PC-3 (cell line): ENCODE data around the gene TTC7B. TPM values are rescaled to one million over a fixed set of nuclear protein-coding genes. Genes with fewer than 3 reads are reported as not detected.
"Not testable (repeated sequence)": the region's sequence is repeated elsewhere in the genome, so short reads cannot be mapped to it uniquely, and the experiment has no call there.

Source experiments
- ATAC-seq: fragments of 200-7000 bp; cut with Tn5 transposase; 2 replicates; pipeline ENCODE4 v1.9.1; 2020; ENCODE audit warnings: mild to moderate bottlenecking, moderate library complexity
- BruUV-seq: library from RNA; stranded (reverse); fragments of 400-500 nt; replicated peaks from 2 replicates; lab custom pipeline; 2021; lab: Mats Ljungman, UMichigan
- CTCF ChIA-PET: fragments of 300-600 bp; sonication (Branson Sonifier 250); formaldehyde crosslinking; loops from one replicate; lab custom pipeline; 2022; ENCODE audit warnings: antibody characterized with exemption; lab: Charles Lee
- POLR2A ChIA-PET: fragments of 300-600 bp; sonication (Branson Sonifier 250); formaldehyde crosslinking; loops from one replicate; lab custom pipeline; 2022; ENCODE audit warnings: antibody characterized with exemption; ENCODE audit not compliant: unreplicated experiment; lab: Charles Lee
- DNase-seq: peaks from one replicate; pipeline ENCODE4 v3.0.0-alpha.2; 2015
- H2AFZ ChIP-seq: fragments of 300-600 bp; sonication (generic); 2 replicates; pipeline ENCODE4 v1.6.0; 2016; ENCODE audit warnings: antibody characterized with exemption, low read length
- H3F3A ChIP-seq: fragments of 300-600 bp; sonication (generic); one replicate; pipeline ENCODE4 v1.6.0; 2017; ENCODE audit warnings: antibody characterized with exemption, low read length, control low read depth, mild to moderate bottlenecking; ENCODE audit not compliant: unreplicated experiment
- H3K27ac ChIP-seq: fragments of 300-600 bp; sonication (generic); 2 replicates; pipeline ENCODE4 v1.5.1; 2016; ENCODE audit warnings: mild to moderate bottlenecking, low read length
- H3K27me3 ChIP-seq: fragments of 300-600 bp; sonication (generic); 2 replicates; pipeline ENCODE4 v1.6.1; 2016; ENCODE audit warnings: low read length, mixed read lengths
- H3K36me3 ChIP-seq: fragments of 300-600 bp; sonication (generic); 2 replicates; pipeline ENCODE4 v1.6.1; 2016; ENCODE audit warnings: low read depth, mixed run types, low read length, mixed read lengths
- H3K4me1 ChIP-seq: fragments of 300-600 bp; sonication (generic); 2 replicates; pipeline ENCODE4 v1.5.1; 2016; ENCODE audit warnings: low read length; ENCODE audit not compliant: insufficient read depth
- H3K4me2 ChIP-seq: fragments of 300-600 bp; sonication (generic); 2 replicates; pipeline ENCODE4 v1.6.0; 2016; ENCODE audit warnings: low read length
- H3K4me3 ChIP-seq: fragments of 300-600 bp; sonication (generic); 2 replicates; pipeline ENCODE4 v1.5.1; 2016; ENCODE audit warnings: mild to moderate bottlenecking, low read length, mixed read lengths
- H3K79me2 ChIP-seq: fragments of 300-600 bp; sonication (generic); 2 replicates; pipeline ENCODE4 v1.6.1; 2017; ENCODE audit warnings: low read length, mixed read lengths
- H3K9ac ChIP-seq: fragments of 300-600 bp; sonication (generic); 2 replicates; pipeline ENCODE4 v1.6.0; 2016; ENCODE audit warnings: mild to moderate bottlenecking, low read length
- H3K9me2 ChIP-seq: fragments of 300-600 bp; sonication (generic); replicated peaks from 2 replicates; pipeline ENCODE4 v1.6.1; 2016; ENCODE audit warnings: mixed run types, low read length, mixed read lengths
- H3K9me3 ChIP-seq: fragments of 300-600 bp; sonication (generic); 2 replicates; pipeline ENCODE4 v1.6.1; 2016; ENCODE audit warnings: low read length, mixed read lengths
- H4K20me1 ChIP-seq: fragments of 300-600 bp; sonication (generic); 2 replicates; pipeline ENCODE4 v1.6.1; 2016; ENCODE audit warnings: low read length, mixed read lengths
- EZH2 ChIP-seq: fragments of 300-600 bp; sonication (generic); IDR thresholded peaks from one replicate; pipeline ENCODE4 v1.6.1; 2017; ENCODE audit warnings: antibody characterized with exemption, mild to moderate bottlenecking, low read length; ENCODE audit not compliant: unreplicated experiment
- EZH2phosphoT487 ChIP-seq: fragments of 300-600 bp; sonication (generic); IDR thresholded peaks from 2 replicates; pipeline ENCODE4 v1.6.1; 2018; ENCODE audit warnings: mild to moderate bottlenecking, antibody characterized with exemption, low read length, borderline replicate concordance
- intact Hi-C: fragments of 100-400 bp; cut with micrococcal nuclease; formaldehyde crosslinking; loops from 2 replicates; pipeline ENCODE4 v1.9.0; 2023
- total RNA-seq: library from RNA; depleted of rRNA; stranded (reverse); fragments of >200 nt; gene quantifications from 2 replicates; pipeline ENCODE4 v1.2.3, GENCODE V29; 2014
- TF ChIP-seq, protein P1 (sequence below): fragments of 300-600 bp; sonication (generic); conservative IDR thresholded peaks from 2 replicates; pipeline ENCODE4 v1.5.1; 2017; ENCODE audit warnings: antibody characterized with exemption, low read depth, mild to moderate bottlenecking, low read length

The TTC7B gene
- total RNA-seq, 1 experiment from 2014 or later, result 45.6 TPM

DNA sequence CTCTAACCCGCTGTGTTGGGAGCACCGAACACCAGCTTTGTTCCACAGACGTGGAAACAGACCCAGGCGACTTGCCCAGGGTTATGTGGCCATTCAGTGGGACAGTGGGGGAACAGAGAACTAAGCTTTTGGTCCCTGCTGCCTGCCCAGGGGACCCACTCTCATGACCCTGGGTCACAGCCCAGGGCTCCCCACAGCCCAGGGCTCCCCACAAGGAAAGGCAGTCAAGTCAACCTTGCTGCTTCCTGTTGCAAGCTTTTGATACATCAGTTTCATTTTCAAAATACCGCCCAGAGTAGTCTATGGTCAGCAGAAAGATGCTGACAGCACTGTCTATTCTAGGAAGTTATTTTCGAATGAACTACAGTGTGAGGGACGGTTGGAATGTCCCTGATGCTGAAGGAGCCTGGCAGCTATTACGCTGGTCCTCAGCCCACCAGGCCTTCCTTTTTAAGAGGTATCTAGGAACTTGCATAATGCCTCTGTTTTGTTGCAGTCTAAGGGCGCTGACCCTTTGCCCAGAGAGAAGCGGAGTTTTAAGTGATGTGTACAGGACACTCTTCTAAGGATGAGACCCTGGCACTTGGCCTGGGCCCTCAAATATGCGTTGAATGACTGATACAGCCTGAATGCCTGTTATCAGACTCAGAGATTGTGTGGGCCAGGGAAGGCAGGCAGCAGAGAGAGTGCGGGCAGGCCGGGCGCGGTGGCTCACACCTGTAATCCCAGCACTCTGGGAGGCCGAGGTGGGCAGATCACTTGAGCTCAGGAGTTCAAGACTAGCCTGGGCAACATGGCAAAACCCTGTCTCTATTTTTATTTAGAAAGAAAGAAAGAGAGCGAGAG, 12.6 kb upstream of the TTC7B start:
- H2AFZ ChIP-seq, result peak overlapping the region; percentile 94
- peak overlapping the region; percentile 81 for H3K4me2 ChIP-seq
- no peaks in the 10 kb centered on the region for H3K27me3 ChIP-seq
- POLR2A ChIA-PET, result no interaction called here
- TSS peak; percentile 99 for BruUV-seq
- H4K20me1 ChIP-seq, result no peaks in the 10 kb centered on the region
- no peak for TF ChIP-seq EZH2
- TF ChIP-seq EZH2phosphoT487, result no peak
- TF ChIP-seq, protein P1, sequence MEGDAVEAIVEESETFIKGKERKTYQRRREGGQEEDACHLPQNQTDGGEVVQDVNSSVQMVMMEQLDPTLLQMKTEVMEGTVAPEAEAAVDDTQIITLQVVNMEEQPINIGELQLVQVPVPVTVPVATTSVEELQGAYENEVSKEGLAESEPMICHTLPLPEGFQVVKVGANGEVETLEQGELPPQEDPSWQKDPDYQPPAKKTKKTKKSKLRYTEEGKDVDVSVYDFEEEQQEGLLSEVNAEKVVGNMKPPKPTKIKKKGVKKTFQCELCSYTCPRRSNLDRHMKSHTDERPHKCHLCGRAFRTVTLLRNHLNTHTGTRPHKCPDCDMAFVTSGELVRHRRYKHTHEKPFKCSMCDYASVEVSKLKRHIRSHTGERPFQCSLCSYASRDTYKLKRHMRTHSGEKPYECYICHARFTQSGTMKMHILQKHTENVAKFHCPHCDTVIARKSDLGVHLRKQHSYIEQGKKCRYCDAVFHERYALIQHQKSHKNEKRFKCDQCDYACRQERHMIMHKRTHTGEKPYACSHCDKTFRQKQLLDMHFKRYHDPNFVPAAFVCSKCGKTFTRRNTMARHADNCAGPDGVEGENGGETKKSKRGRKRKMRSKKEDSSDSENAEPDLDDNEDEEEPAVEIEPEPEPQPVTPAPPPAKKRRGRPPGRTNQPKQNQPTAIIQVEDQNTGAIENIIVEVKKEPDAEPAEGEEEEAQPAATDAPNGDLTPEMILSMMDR, result no peak
- CTCF ChIA-PET, result no interaction called here
- H3K79me2 ChIP-seq, result no peaks in the 10 kb centered on the region
- H3K9me2 ChIP-seq, result no peaks in the 10 kb centered on the region
- H3K36me3 ChIP-seq, result no peaks in the 10 kb centered on the region
- no peak overlapping the region for H3K27ac ChIP-seq
- ATAC-seq (no peak), DNase-seq (no peak)
- H3F3A ChIP-seq, result no peaks in the 10 kb centered on the region
- intact Hi-C loops, result loop anchor here (1.0 to 10.0 kb wide), 3 partner anchors 34 to 444 kb away; no protein-coding TSS in a partner anchor
- peak overlapping the region; percentile 61 for H3K4me3 ChIP-seq
- H3K9me3 ChIP-seq, result peaks cover 5% of the 10 kb centered on the region; the same call in 1 of the 2 replicates
- H3K9ac ChIP-seq, result peak overlapping the region; percentile 26; the same call in 1 of the 2 replicates
- H3K4me1 ChIP-seq, result peaks cover 10% of the 10 kb centered on the region

DNA sequence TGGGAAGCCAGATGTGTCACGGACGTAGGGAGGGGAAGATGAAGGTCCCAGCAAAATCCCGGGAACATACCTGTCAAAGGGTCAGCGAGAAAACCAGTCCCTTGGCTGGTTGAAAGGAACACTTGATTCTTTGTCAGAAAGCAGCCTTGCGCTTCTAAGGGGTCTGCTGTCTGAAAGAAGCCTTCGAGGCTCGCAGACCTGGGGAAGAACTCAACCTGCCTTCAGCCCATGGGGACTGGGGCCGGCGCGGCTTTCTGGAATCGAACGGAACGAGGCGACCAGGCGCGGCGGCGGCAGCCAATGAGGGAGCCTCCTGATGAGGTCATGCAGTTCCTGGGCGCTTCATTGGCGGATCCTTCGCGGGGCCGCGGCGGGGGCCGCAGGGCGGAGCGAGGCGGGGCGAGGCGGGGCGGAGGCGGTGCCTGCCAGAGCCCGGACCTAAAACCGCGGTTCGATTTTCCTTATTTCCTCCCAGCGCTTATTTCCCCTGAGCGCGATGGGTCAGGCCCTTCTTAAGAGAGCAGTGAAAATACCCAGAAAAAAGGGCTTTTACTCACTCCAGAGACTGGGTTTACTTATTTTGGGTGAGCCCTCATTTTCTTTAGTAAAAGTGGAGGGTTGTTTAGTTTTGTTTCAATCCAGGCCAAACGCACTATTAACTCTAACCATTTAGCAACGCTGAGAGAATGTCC, 11.8 kb upstream of the TTC7B start:
- H4K20me1 ChIP-seq, result no peaks in the 10 kb centered on the region
- H3K9me2 ChIP-seq, result no peaks in the 10 kb centered on the region
- no peak overlapping the region for H3K27ac ChIP-seq
- H3K9ac ChIP-seq, result peak overlapping the region; percentile 26; the same call in 1 of the 2 replicates
- H3K79me2 ChIP-seq, result no peaks in the 10 kb centered on the region
- peaks cover 10% of the 10 kb centered on the region for H3K4me1 ChIP-seq
- peak overlapping the region; percentile 81 for H3K4me2 ChIP-seq
- ATAC-seq (peak; percentile 100), DNase-seq (peak; percentile 91)
- H3K27me3 ChIP-seq, result no peaks in the 10 kb centered on the region
- ChIA-PET POLR2A (no interaction called here), CTCF (no interaction called here)
- no TSS peak for BruUV-seq
- H3K36me3 ChIP-seq, result no peaks in the 10 kb centered on the region
- no peaks in the 10 kb centered on the region for H3F3A ChIP-seq
- intact Hi-C loops, result loop anchor here (1.0 to 10.0 kb wide), 3 partner anchors 33 to 443 kb away; no protein-coding TSS in a partner anchor
- peak overlapping the region; percentile 94 for H2AFZ ChIP-seq
- peak overlapping the region; percentile 61 for H3K4me3 ChIP-seq
- TF ChIP-seq EZH2 (no peak), EZH2phosphoT487 (no peak)
- TF ChIP-seq, protein P1, result no peak
- peaks cover 5% of the 10 kb centered on the region; the same call in 1 of the 2 replicates for H3K9me3 ChIP-seq

DNA sequence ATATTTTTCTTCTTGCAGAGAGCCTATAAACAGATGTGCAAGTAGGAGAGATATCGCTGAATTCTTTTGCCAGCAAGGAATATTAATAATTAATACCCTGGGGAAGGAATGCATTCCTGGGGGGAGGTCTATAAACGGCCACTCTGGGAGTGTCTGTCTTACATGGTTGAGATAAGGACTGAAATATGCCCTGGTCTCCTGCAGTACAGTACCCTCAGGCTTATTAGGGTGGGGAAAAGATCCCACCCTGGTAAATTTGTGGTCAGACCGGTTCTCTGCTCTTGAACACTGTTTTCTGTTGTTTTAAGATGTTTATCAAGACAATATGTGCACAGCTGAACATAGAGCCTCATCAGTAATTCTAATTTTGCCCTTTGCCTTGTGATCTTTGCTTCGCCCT, 7.3 kb upstream of the TTC7B start:
- POLR2A ChIA-PET, DNase-seq, ATAC-seq, H3K27ac ChIP-seq, H4K20me1 ChIP-seq, H3K27me3 ChIP-seq, H3K36me3 ChIP-seq, H3K4me2 ChIP-seq, H3K79me2 ChIP-seq, BruUV-seq, H3K4me3 ChIP-seq, CTCF ChIA-PET, H3K9me3 ChIP-seq, H3F3A ChIP-seq, H3K4me1 ChIP-seq, H3K9ac ChIP-seq, H3K9me2 ChIP-seq, H2AFZ ChIP-seq: not testable (repeated sequence)
- intact Hi-C loops, result loop anchor here (10.0 kb wide), 1 partner anchor 439 kb away; no protein-coding TSS in a partner anchor
